Neural cell (in vitro differentiated cells): ENCODE data around the gene AFDN. TPM values are rescaled to one million over a fixed set of nuclear protein-coding genes. Genes with fewer than 3 reads are reported as not detected.

Experiments used
- H2AFZ ChIP-seq: fragments of 200-600, 300-800 bp; sonication (generic), shearing (Covaris generic); 2 replicates; pipeline ENCODE4 v1.6.0; 2014; ENCODE audit warnings: low read depth, mild to moderate bottlenecking, antibody characterized with exemption, low read length, moderate library complexity
- H3F3A ChIP-seq: fragments of 200-600 bp; shearing (Covaris generic); 2 replicates; pipeline ENCODE4 v1.6.1; 2016; ENCODE audit warnings: mild to moderate bottlenecking, moderate library complexity, mixed read lengths, antibody characterized with exemption, low read length; ENCODE audit not compliant: insufficient read depth, poor library complexity, severe bottlenecking
- H3K27ac ChIP-seq: fragments of 200-600, 300-800 bp; sonication (generic), shearing (Covaris generic); 2 replicates; pipeline ENCODE4 v1.5.1; 2014; ENCODE audit warnings: mild to moderate bottlenecking, low read length, moderate library complexity
- H3K27me3 ChIP-seq: fragments of 300-800, 200-600 bp; sonication (generic), shearing (Covaris generic); 2 replicates; pipeline ENCODE4 v1.6.0; 2014; ENCODE audit warnings: mild to moderate bottlenecking, low read depth, low read length, moderate library complexity; ENCODE audit not compliant: insufficient read depth
- H3K36me3 ChIP-seq: fragments of 300-800, 200-600 bp; sonication (generic), shearing (Covaris generic); 2 replicates; pipeline ENCODE4 v1.5.1; 2014; ENCODE audit warnings: mild to moderate bottlenecking, antibody characterized with exemption, low read length, moderate library complexity; ENCODE audit not compliant: insufficient read depth
- H3K4me2 ChIP-seq: fragments of 300-800, 200-600 bp; sonication (generic), shearing (Covaris generic); 2 replicates; pipeline ENCODE4 v1.6.0; 2014; ENCODE audit warnings: mild to moderate bottlenecking, low read length
- H3K4me3 ChIP-seq: fragments of 300-800, 200-600 bp; sonication (generic), shearing (Covaris generic); 2 replicates; pipeline ENCODE4 v1.5.1; 2014; ENCODE audit warnings: mild to moderate bottlenecking, low read length, moderate library complexity
- H3K79me2 ChIP-seq: fragments of 200-600 bp; shearing (Covaris generic); replicated peaks from 2 replicates; pipeline ENCODE4 v1.6.0; 2014; ENCODE audit warnings: mild to moderate bottlenecking, low read length, moderate library complexity; ENCODE audit not compliant: insufficient read depth
- H3K9ac ChIP-seq: fragments of 300-800, 200-600 bp; sonication (generic), shearing (Covaris generic); 2 replicates; pipeline ENCODE4 v1.6.1; 2016; ENCODE audit warnings: mild to moderate bottlenecking, low read length, mixed read lengths
- H3K9me2 ChIP-seq: fragments of 200-600 bp; shearing (Covaris generic); 2 replicates; pipeline ENCODE4 v1.6.1; 2016; ENCODE audit warnings: mild to moderate bottlenecking, low read length, mixed read lengths; ENCODE audit not compliant: insufficient read depth
- H3K9me3 ChIP-seq: fragments of 200-600, 300-800 bp; sonication (generic), shearing (Covaris generic); 2 replicates; pipeline ENCODE4 v1.6.1; 2016; ENCODE audit warnings: mild to moderate bottlenecking, mixed run types, low read length, moderate library complexity, mixed read lengths
- H4K20me1 ChIP-seq: fragments of 200-600 bp; shearing (Covaris generic); 2 replicates; pipeline ENCODE4 v1.6.1; 2016; ENCODE audit warnings: mild to moderate bottlenecking, mixed run types; ENCODE audit not compliant: insufficient read depth
- CTCF ChIP-seq: fragments of 450-650 bp; IDR thresholded peaks from 2 replicates; pipeline ENCODE4 v1.5.1; 2014; ENCODE audit warnings: antibody characterized with exemption, mild to moderate bottlenecking, moderate library complexity; ENCODE audit not compliant: poor library complexity, severe bottlenecking
- EP300 ChIP-seq: fragments of 450-650 bp; conservative IDR thresholded peaks from 2 replicates; pipeline ENCODE4 v1.6.1; 2014; ENCODE audit warnings: antibody characterized with exemption, mild to moderate bottlenecking, moderate library complexity; ENCODE audit not compliant: poor library complexity, severe bottlenecking
- EZH2 ChIP-seq: fragments of 200-600, 300-800 bp; shearing (Covaris generic), sonication (generic); IDR thresholded peaks from 2 replicates; pipeline ENCODE4 v1.6.1; 2014; ENCODE audit warnings: antibody characterized with exemption, low read length, borderline replicate concordance, mild to moderate bottlenecking; ENCODE audit not compliant: insufficient read depth, poor library complexity, severe bottlenecking
- MXI1 ChIP-seq: fragments of 450-650 bp; conservative IDR thresholded peaks from 2 replicates; pipeline ENCODE4 v1.6.1; 2014; ENCODE audit warnings: antibody characterized with exemption, mild to moderate bottlenecking; ENCODE audit not compliant: poor library complexity, severe bottlenecking
- POLR2AphosphoS5 ChIP-seq: IDR thresholded peaks from 2 replicates; pipeline ENCODE4 v1.6.1; 2012
- RAD21 ChIP-seq: fragments of 450-650 bp; conservative IDR thresholded peaks from 2 replicates; pipeline ENCODE4 v1.6.1; 2014; ENCODE audit warnings: antibody characterized with exemption, mild to moderate bottlenecking, moderate library complexity
- REST ChIP-seq: IDR thresholded peaks from 2 replicates; pipeline ENCODE4 v1.6.1; 2012; ENCODE audit warnings: borderline replicate concordance
- SMC3 ChIP-seq: fragments of 450-650 bp; conservative IDR thresholded peaks from 2 replicates; pipeline ENCODE4 v1.6.1; 2014; ENCODE audit warnings: antibody characterized with exemption, mild to moderate bottlenecking, moderate library complexity; ENCODE audit not compliant: poor library complexity
- TAF1 ChIP-seq: IDR thresholded peaks from 2 replicates; pipeline ENCODE4 v1.6.1; 2012; ENCODE audit warnings: low read depth
- polyA plus RNA-seq: library from polyadenylated mRNA; depleted of rRNA; stranded (reverse); fragments of >200 nt; gene quantifications from 2 replicates; pipeline ENCODE4 v1.2.3, GENCODE V29; 2014

Gene AFDN
- polyA plus RNA-seq, 1 donor from 2014 or later, result 193 TPM

DNA sequence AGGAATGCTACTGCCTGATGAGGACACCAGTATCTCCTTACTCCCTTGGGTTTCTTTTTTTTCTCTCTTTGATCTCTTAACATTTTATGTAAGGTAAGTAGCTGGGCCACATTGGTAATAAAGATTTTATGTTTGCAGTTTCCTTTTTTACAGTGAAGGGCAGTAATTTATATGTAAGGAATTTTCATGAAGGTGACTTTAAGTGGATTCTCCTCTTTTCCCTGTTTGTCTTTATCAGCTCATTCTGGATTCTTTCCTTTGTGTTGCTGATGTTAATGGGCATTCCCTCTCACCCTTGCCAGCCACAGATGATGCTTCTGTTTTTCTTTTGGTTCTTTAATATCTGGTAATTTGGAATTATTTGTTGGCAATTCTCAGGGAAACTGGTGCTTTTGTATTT is 34.7 kb downstream of the AFDN start:
- H4K20me1 ChIP-seq, result no peaks in the 10 kb centered on the region
- H3K4me2 ChIP-seq, result no peak overlapping the region
- H3K4me3 ChIP-seq, result no peak overlapping the region
- no peak overlapping the region for H3K9ac ChIP-seq
- H3K36me3 ChIP-seq, result no peaks in the 10 kb centered on the region
- no peaks in the 10 kb centered on the region for H3K9me3 ChIP-seq
- H2AFZ ChIP-seq, result no peak overlapping the region
- no peak for TF ChIP-seq REST
- no peak for TF ChIP-seq EP300
- TF ChIP-seq CTCF, result no peak
- no peak for TF ChIP-seq TAF1
- no peak for TF ChIP-seq EZH2
- TF ChIP-seq RAD21, result no peak
- no peaks in the 10 kb centered on the region for H3K27me3 ChIP-seq
- no peaks in the 10 kb centered on the region for H3F3A ChIP-seq
- no peak overlapping the region for H3K27ac ChIP-seq
- no peaks in the 10 kb centered on the region for H3K9me2 ChIP-seq
- H3K79me2 ChIP-seq, result peaks cover 99% of the 10 kb centered on the region

GRCh38 chr6:167863897-167864296 is 37.2 kb downstream of the AFDN start:
- peaks cover 3% of the 10 kb centered on the region for H4K20me1 ChIP-seq
- peaks cover 87% of the 10 kb centered on the region for H3K79me2 ChIP-seq
- no peak overlapping the region for H3K27ac ChIP-seq
- TF ChIP-seq CTCF (no peak), SMC3 (no peak), REST (no peak), MXI1 (no peak), EP300 (no peak), RAD21 (no peak), POLR2AphosphoS5 (no peak)
- H2AFZ ChIP-seq, result no peak overlapping the region
- no peaks in the 10 kb centered on the region for H3K9me3 ChIP-seq
- H3K36me3 ChIP-seq, result peaks cover 12% of the 10 kb centered on the region
- no peaks in the 10 kb centered on the region for H3K9me2 ChIP-seq
- H3F3A ChIP-seq, result no peaks in the 10 kb centered on the region
- H3K9ac ChIP-seq, result no peak overlapping the region
- no peak overlapping the region for H3K4me3 ChIP-seq
- H3K4me2 ChIP-seq, result no peak overlapping the region
- no peaks in the 10 kb centered on the region for H3K27me3 ChIP-seq
